IMR-90 (cell line): Measurements from ENCODE around the gene PNPLA1. TPM values are rescaled to one million over a fixed set of nuclear protein-coding genes. Genes with fewer than 3 reads are reported as not detected.

Experiments used
- ATAC-seq: fragments of 200-7000 bp; cut with Tn5 transposase; 2 replicates; pipeline ENCODE4 v1.9.1; 2020; ENCODE audit warnings: low read depth, mild to moderate bottlenecking, moderate library complexity
- BruUV-seq: library from RNA; stranded (reverse); fragments of 400-500 nt; replicated peaks from 2 replicates; lab custom pipeline; 2021; lab: Mats Ljungman, UMichigan
- CTCF ChIA-PET: fragments of 300-600 bp; formaldehyde crosslinking; extraction: SDS; loops from one replicate; lab custom pipeline; 2021; ENCODE audit warnings: antibody characterized with exemption; lab: Yijun Ruan, JAX
- POLR2A ChIA-PET: fragments of 300-600 bp; sonication (Branson Sonifier 250); formaldehyde crosslinking; loops from one replicate; lab custom pipeline; 2022; ENCODE audit warnings: antibody characterized with exemption; ENCODE audit not compliant: unreplicated experiment; lab: Charles Lee
- DNase-seq: peaks from one replicate; pipeline ENCODE4 v3.0.0; 2013
- H2AFZ ChIP-seq: replicated peaks from 2 replicates; pipeline ENCODE3; 2013; ENCODE audit warnings: low read length, mild to moderate bottlenecking; ENCODE audit not compliant: poor library complexity
- H2AK5ac ChIP-seq: 2 replicates; pipeline ENCODE4 v1.6.1; 2013; ENCODE audit warnings: low read depth, low read length, inconsistent platforms
- H2AK9ac ChIP-seq: replicated peaks from 2 replicates; pipeline ENCODE3; 2013; ENCODE audit warnings: mild to moderate bottlenecking, low read depth, low read length, moderate library complexity; ENCODE audit not compliant: poor library complexity
- H2BK120ac ChIP-seq: 2 replicates; pipeline ENCODE4 v1.6.1; 2013; ENCODE audit warnings: low read depth, low read length, inconsistent platforms
- H2BK15ac ChIP-seq: 3 replicates; pipeline ENCODE4 v1.6.1; 2013; ENCODE audit warnings: low read depth, low read length, inconsistent platforms
- H2BK20ac ChIP-seq: 2 replicates; pipeline ENCODE4 v1.6.1; 2013; ENCODE audit warnings: low read depth, mild to moderate bottlenecking, inconsistent platforms, low read length, moderate library complexity
- H2BK5ac ChIP-seq: 2 replicates; pipeline ENCODE4 v1.6.1; 2013; ENCODE audit warnings: mild to moderate bottlenecking, low read depth, low read length, inconsistent platforms; ENCODE audit not compliant: poor library complexity, severe bottlenecking
- H3K14ac ChIP-seq: replicated peaks from 2 replicates; pipeline ENCODE4 v1.6.1; 2013; ENCODE audit warnings: low read depth, low read length, inconsistent platforms
- H3K18ac ChIP-seq: 2 replicates; pipeline ENCODE4 v1.6.1; 2013; ENCODE audit warnings: low read depth, low read length, control low read depth
- H3K23ac ChIP-seq: 2 replicates; pipeline ENCODE4 v1.6.1; 2013; ENCODE audit warnings: low read depth, low read length, inconsistent platforms
- H3K27ac ChIP-seq: 2 replicates; pipeline ENCODE4 v1.5.1; 2013; ENCODE audit warnings: mild to moderate bottlenecking, control low read depth, low read length; ENCODE audit not compliant: insufficient read depth
- H3K27me3 ChIP-seq: 2 replicates; pipeline ENCODE4 v1.6.1; 2013; ENCODE audit warnings: low read length; ENCODE audit not compliant: control insufficient read depth, insufficient read depth
- H3K36me3 ChIP-seq: 2 replicates; pipeline ENCODE4 v1.6.1; 2013; ENCODE audit warnings: low read length, mixed read lengths; ENCODE audit not compliant: control insufficient read depth, insufficient read depth
- H3K4ac ChIP-seq: 2 replicates; pipeline ENCODE4 v1.6.1; 2013; ENCODE audit warnings: low read depth, low read length, inconsistent platforms
- H3K4me1 ChIP-seq: 2 replicates; pipeline ENCODE4 v1.6.1; 2013; ENCODE audit warnings: low read length, mixed read lengths; ENCODE audit not compliant: control insufficient read depth, insufficient read depth
- H3K4me2 ChIP-seq: 2 replicates; pipeline ENCODE4 v1.6.1; 2013; ENCODE audit warnings: low read depth, mild to moderate bottlenecking, control low read depth, low read length, moderate library complexity
- H3K4me3 ChIP-seq: 2 replicates; pipeline ENCODE4 v1.5.1; 2013; ENCODE audit warnings: low read depth, mild to moderate bottlenecking, control low read depth, low read length, moderate library complexity; ENCODE audit not compliant: insufficient read depth
- H3K56ac ChIP-seq: 2 replicates; pipeline ENCODE4 v1.6.1; 2013; ENCODE audit warnings: low read length, inconsistent platforms; ENCODE audit not compliant: insufficient read depth; ENCODE audit errors: extremely low read depth
- H3K79me1 ChIP-seq, 2 experiments: 2 replicates each; pipeline ENCODE4 v1.6.1; 2013; ENCODE audit warnings: low read length in 2 of 2, inconsistent platforms in 1 of 2, low read depth in 1 of 2
- H3K9ac ChIP-seq: 2 replicates; pipeline ENCODE4 v1.6.1; 2013; ENCODE audit warnings: low read depth, low read length, control low read depth
- H3K9me1 ChIP-seq: 2 replicates; pipeline ENCODE4 v1.6.1; 2013; ENCODE audit warnings: low read length, inconsistent platforms; ENCODE audit not compliant: insufficient read depth
- H3K9me3 ChIP-seq: 2 replicates; pipeline ENCODE4 v1.6.1; 2013; ENCODE audit warnings: low read length; ENCODE audit not compliant: control insufficient read depth, insufficient read depth
- H4K20me1 ChIP-seq: 2 replicates; pipeline ENCODE4 v1.6.1; 2013; ENCODE audit warnings: low read length, inconsistent platforms; ENCODE audit not compliant: insufficient read depth
- H4K5ac ChIP-seq: 2 replicates; pipeline ENCODE4 v1.6.1; 2013; ENCODE audit warnings: mild to moderate bottlenecking, low read depth, low read length, control low read depth
- H4K8ac ChIP-seq, 2 experiments: 2 replicates each; pipeline ENCODE4 v1.6.1; 2013; ENCODE audit warnings: low read depth in 2 of 2, low read length in 2 of 2, control low read depth in 1 of 2, inconsistent platforms in 1 of 2
- H4K91ac ChIP-seq: 2 replicates; pipeline ENCODE4 v1.6.1; 2013; ENCODE audit warnings: low read depth, low read length, inconsistent platforms; ENCODE audit not compliant: insufficient read depth
- BHLHE40 ChIP-seq: fragments of 150-350 bp; IDR thresholded peaks from 2 replicates; pipeline ENCODE4 v1.6.1; 2016; ENCODE audit warnings: mild to moderate bottlenecking, low read depth, low read length
- CEBPB ChIP-seq: IDR thresholded peaks from 2 replicates; pipeline ENCODE4 v1.6.1; 2012; ENCODE audit warnings: low read depth, low read length, improper control_type of control experiment
- CHD1 ChIP-seq: IDR thresholded peaks from 2 replicates; pipeline ENCODE4 v1.6.1; 2012; ENCODE audit warnings: low read depth, low read length, improper control_type of control experiment
- FOS ChIP-seq: fragments of 150-350 bp; IDR thresholded peaks from 2 replicates; pipeline ENCODE4 v1.6.1; 2016; ENCODE audit warnings: low read depth, low read length
- MAFK ChIP-seq: IDR thresholded peaks from 2 replicates; pipeline ENCODE4 v1.6.1; 2012; ENCODE audit warnings: low read depth, low read length, improper control_type of control experiment
- MAZ ChIP-seq: IDR thresholded peaks from 2 replicates; pipeline ENCODE4 v1.6.1; 2012; ENCODE audit warnings: low read depth, mild to moderate bottlenecking, low read length, improper control_type of control experiment, moderate library complexity, borderline replicate concordance
- MXI1 ChIP-seq: IDR thresholded peaks from 2 replicates; pipeline ENCODE4 v1.6.1; 2012; ENCODE audit warnings: low read depth, mild to moderate bottlenecking, low read length, moderate library complexity, borderline replicate concordance
- NFE2L2 ChIP-seq: fragments of 150-350 bp; IDR thresholded peaks from 2 replicates; pipeline ENCODE4 v1.6.1; 2016; ENCODE audit warnings: low read depth, mild to moderate bottlenecking, low read length
- POLR2A ChIP-seq: IDR thresholded peaks from 2 replicates; pipeline ENCODE4 v1.6.1; 2012; ENCODE audit warnings: mild to moderate bottlenecking, low read depth, low read length
- RAD21 ChIP-seq: IDR thresholded peaks from 2 replicates; pipeline ENCODE4 v1.6.1; 2012; ENCODE audit warnings: low read length, improper control_type of control experiment
- RCOR1 ChIP-seq: IDR thresholded peaks from 2 replicates; pipeline ENCODE4 v1.6.1; 2012; ENCODE audit warnings: mild to moderate bottlenecking, low read length, improper control_type of control experiment; ENCODE audit not compliant: insufficient replicate concordance
- RFX5 ChIP-seq: IDR thresholded peaks from 2 replicates; pipeline ENCODE4 v1.8.0; 2012; ENCODE audit warnings: low read depth, mild to moderate bottlenecking, low read length, moderate library complexity
- SMC3 ChIP-seq: fragments of 150-350 bp; IDR thresholded peaks from 2 replicates; pipeline ENCODE4 v1.6.1; 2016; ENCODE audit warnings: low read depth, mild to moderate bottlenecking, antibody characterized with exemption, low read length, moderate library complexity
- USF2 ChIP-seq: fragments of 150-350 bp; IDR thresholded peaks from 2 replicates; pipeline ENCODE4 v1.6.1; 2017; ENCODE audit warnings: mild to moderate bottlenecking, antibody characterized with exemption, low read length, low read depth
- WGBS, 2 experiments: methylation state at CpG; one replicate each; pipeline versions ENCODE4 v1.1.5 to v1.1.7; 2013; ENCODE audit warnings: missing lambda C conversion rate in 2 of 2; ENCODE audit not compliant: insufficient read length in 1 of 2; ENCODE audit errors: extremely low coverage in 2 of 2; 5-methylcytosine and 5-hydroxymethylcytosine counted together
- dilution Hi-C: fragments of 300-500 bp; cut with HindIII; formaldehyde crosslinking; loops from one replicate; pipeline ENCODE4 v1.14.3; 2018; ENCODE audit warnings: low sequenced_read_pairs; ENCODE audit not compliant: unreplicated experiment
- in situ Hi-C: fragments of 300-500 bp; cut with MboI; formaldehyde crosslinking; loops from 3 replicates; pipeline ENCODE4 v1.14.3; 2019; ENCODE audit warnings: low sequenced_read_pairs, inconsistent platforms, mixed read lengths
- intact Hi-C: fragments of 100-400 bp; cut with micrococcal nuclease; formaldehyde crosslinking; loops from 2 replicates; pipeline ENCODE4 v1.10.0; 2022
- polyA plus RNA-seq, 3 experiments: library from polyadenylated mRNA; depleted of rRNA; stranded (reverse); fragments of >200 nt; gene quantifications; 2 replicates each; pipeline ENCODE4 v1.2.3, GENCODE V29; 2012; ENCODE audit warnings: low replicate concordance in 1 of 3
- total RNA-seq: library from RNA; depleted of rRNA; stranded (reverse); fragments of >200 nt; gene quantifications from 2 replicates; pipeline ENCODE4 v1.2.3, GENCODE V29; 2012
- TF ChIP-seq, protein P1 (sequence below): fragments of 150-350 bp; IDR thresholded peaks from 2 replicates; pipeline ENCODE4 v1.6.1; 2016; ENCODE audit warnings: low read depth, mild to moderate bottlenecking, low read length, moderate library complexity, borderline replicate concordance
- TF ChIP-seq, protein P2 (sequence below): conservative IDR thresholded peaks from 2 replicates; pipeline ENCODE4 v1.5.1; 2012; ENCODE audit warnings: mild to moderate bottlenecking, low read depth, low read length, improper control_type of control experiment

The PNPLA1 gene
- total and polyA plus RNA-seq, 2 of the 4 experiments (the other 2 are of a cell fraction), result not detected

- no peak overlapping the region for H2AFZ ChIP-seq
- dilution Hi-C loops (no loop called here), intact Hi-C loops (no loop called here), in situ Hi-C loops (no loop called here)
- no peak overlapping the region for H2BK20ac ChIP-seq
- no CpG with 5 or more reads among the region's 26 CpGs for WGBS, 2 experiments
- no peak overlapping the region for H3K9ac ChIP-seq
- BruUV-seq, result no TSS peak
- no peak overlapping the region for H4K8ac ChIP-seq
- no peak overlapping the region for H3K23ac ChIP-seq
- no peak overlapping the region for H3K56ac ChIP-seq
- H4K5ac ChIP-seq, result no peak overlapping the region
- H3K4me2 ChIP-seq, result no peak overlapping the region
- no peak overlapping the region for H2BK120ac ChIP-seq
- no peak for ATAC-seq
- no peak overlapping the region for H2AK9ac ChIP-seq
- ChIA-PET CTCF (no interaction called here), POLR2A (no interaction called here)
- H3K9me1 ChIP-seq, result no peaks in the 10 kb centered on the region
- H4K20me1 ChIP-seq, result no peaks in the 10 kb centered on the region; the same call in 1 of the 2 replicates
- DNase-seq, result no peak
- H3K79me1 ChIP-seq, result no peaks in the 10 kb centered on the region
- no peaks in the 10 kb centered on the region for H3K36me3 ChIP-seq
- no peaks in the 10 kb centered on the region for H3K9me3 ChIP-seq
- H3K27ac ChIP-seq, result no peak overlapping the region
- no peaks in the 10 kb centered on the region for H3K4me1 ChIP-seq
- TF ChIP-seq, protein P1, sequence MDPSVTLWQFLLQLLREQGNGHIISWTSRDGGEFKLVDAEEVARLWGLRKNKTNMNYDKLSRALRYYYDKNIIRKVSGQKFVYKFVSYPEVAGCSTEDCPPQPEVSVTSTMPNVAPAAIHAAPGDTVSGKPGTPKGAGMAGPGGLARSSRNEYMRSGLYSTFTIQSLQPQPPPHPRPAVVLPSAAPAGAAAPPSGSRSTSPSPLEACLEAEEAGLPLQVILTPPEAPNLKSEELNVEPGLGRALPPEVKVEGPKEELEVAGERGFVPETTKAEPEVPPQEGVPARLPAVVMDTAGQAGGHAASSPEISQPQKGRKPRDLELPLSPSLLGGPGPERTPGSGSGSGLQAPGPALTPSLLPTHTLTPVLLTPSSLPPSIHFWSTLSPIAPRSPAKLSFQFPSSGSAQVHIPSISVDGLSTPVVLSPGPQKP, result no peak
- TF ChIP-seq SMC3 (no peak), MAZ (no peak), NFE2L2 (no peak), CHD1 (no peak), POLR2A (no peak), FOS (no peak), MXI1 (no peak), CEBPB (no peak), RFX5 (no peak), USF2 (no peak), MAFK (no peak), BHLHE40 (no peak), RAD21 (no peak), RCOR1 (no peak)
- TF ChIP-seq, protein P2, sequence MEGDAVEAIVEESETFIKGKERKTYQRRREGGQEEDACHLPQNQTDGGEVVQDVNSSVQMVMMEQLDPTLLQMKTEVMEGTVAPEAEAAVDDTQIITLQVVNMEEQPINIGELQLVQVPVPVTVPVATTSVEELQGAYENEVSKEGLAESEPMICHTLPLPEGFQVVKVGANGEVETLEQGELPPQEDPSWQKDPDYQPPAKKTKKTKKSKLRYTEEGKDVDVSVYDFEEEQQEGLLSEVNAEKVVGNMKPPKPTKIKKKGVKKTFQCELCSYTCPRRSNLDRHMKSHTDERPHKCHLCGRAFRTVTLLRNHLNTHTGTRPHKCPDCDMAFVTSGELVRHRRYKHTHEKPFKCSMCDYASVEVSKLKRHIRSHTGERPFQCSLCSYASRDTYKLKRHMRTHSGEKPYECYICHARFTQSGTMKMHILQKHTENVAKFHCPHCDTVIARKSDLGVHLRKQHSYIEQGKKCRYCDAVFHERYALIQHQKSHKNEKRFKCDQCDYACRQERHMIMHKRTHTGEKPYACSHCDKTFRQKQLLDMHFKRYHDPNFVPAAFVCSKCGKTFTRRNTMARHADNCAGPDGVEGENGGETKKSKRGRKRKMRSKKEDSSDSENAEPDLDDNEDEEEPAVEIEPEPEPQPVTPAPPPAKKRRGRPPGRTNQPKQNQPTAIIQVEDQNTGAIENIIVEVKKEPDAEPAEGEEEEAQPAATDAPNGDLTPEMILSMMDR, result no peak
- H3K14ac ChIP-seq, result no peak overlapping the region
- no peak overlapping the region for H2BK15ac ChIP-seq
- H3K4me3 ChIP-seq, result no peak overlapping the region
- H3K27me3 ChIP-seq, result peaks cover 64% of the 10 kb centered on the region
- no peak overlapping the region for H2BK5ac ChIP-seq
- H2AK5ac ChIP-seq, result no peak overlapping the region
- H4K91ac ChIP-seq, result no peak overlapping the region
- no peak overlapping the region for H3K4ac ChIP-seq
- no peak overlapping the region for H3K18ac ChIP-seq
Observed at GRCh38 chr6:36285187-36285671, 15.4 kb downstream of the PNPLA1 start.
